ENCODE measurements around the gene FGF5. TPM values are rescaled to one million over a fixed set of nuclear protein-coding genes. Genes with fewer than 3 reads are reported as not detected.
A peak's percentile ranks its signal among the peaks of the same experiment; 100 is the strongest.

FGF5 gene
- total and polyA plus RNA-seq, 10 of the 15 experiments (the other 5 are each of a cell fraction or from before 2014, with no cell fraction given): 0.87 to 7.4 (median 1.6) TPM

GRCh38 chr4:80264825-80265224, 1.6 kb upstream of the FGF5 start (continued):
- TF ChIP-seq E4F1 (IDR thresholded peaks at IDR 0.05; ENCODE audit: borderline replicate concordance, partially characterized antibody) (no peak), NFXL1 (IDR thresholded peaks at IDR 0.05; ENCODE audit: borderline replicate concordance) (no peak), STAT1 (conservative IDR thresholded peaks at IDR 0.05) (no peak)

- H3K9me3 ChIP-seq (replicated peaks; ENCODE audit: control insufficient read depth, insufficient read depth, low read length): no peaks in the 10 kb centered on the region
- peak overlapping the region; percentile 36; the same call in 1 of the 2 replicates for H3K4me3 ChIP-seq
- 18% methylated on average over 36 of the region's 36 CpGs for WGBS (ENCODE audit: insufficient coverage, insufficient replicate concordance, low lambda C conversion rate, missing lambda C conversion rate)
- ChIA-PET RAD21 (ENCODE audit: unreplicated experiment) (interaction anchor here (0.6 kb wide), 1 partner anchor 57 kb away, joined by 3 read pairs; no protein-coding TSS in a partner anchor), CTCF (interaction anchor here (0.8 to 3.0 kb wide), 4 partner anchors 14 to 57 kb away, joined by 3 to 19 read pairs (median 4); no protein-coding TSS in a partner anchor), POLR2A (no interaction called here), SMC1A (ENCODE audit: uncharacterized antibody, unreplicated experiment) (interaction anchor here (0.8 to 2.0 kb wide), 8 partner anchors 9 to 57 kb away, joined by 3 to 8 read pairs (median 5); no protein-coding TSS in a partner anchor)
- no peak overlapping the region for H3K9ac ChIP-seq (ENCODE audit: control insufficient read depth, insufficient read depth, low read length)
- peak; percentile 73 for TF ChIP-seq SUZ12 (IDR thresholded peaks at IDR 0.05; ENCODE audit: unreplicated experiment)
- TF ChIP-seq WRNIP1 (IDR thresholded peaks at IDR 0.05; ENCODE audit: borderline replicate concordance, low read depth, low read length): no peak
- no peak for TF ChIP-seq SRF (IDR thresholded peaks at IDR 0.05; ENCODE audit: low read depth in 2 of 2, low read length in 2 of 2)
- TF ChIP-seq TCF3 (IDR thresholded peaks at IDR 0.05; ENCODE audit: borderline replicate concordance, insufficient read depth, low read depth, low read length): no peak
- TF ChIP-seq REST (IDR thresholded peaks at IDR 0.05; ENCODE audit: low read depth, low read length): no peak
- no peaks in the 10 kb centered on the region; the same call in 1 of the 2 replicates for H4K20me1 ChIP-seq (ENCODE audit: control insufficient read depth, insufficient read depth)
- ATAC-seq (no peak), DNase-seq (ENCODE audit: low read depth, low spot score) (no peak), FAIRE-seq (no peak)
- BruUV-seq (replicated peaks): no TSS peak
- H3K79me2 ChIP-seq (ENCODE audit: control insufficient read depth, insufficient read depth, low read length): no peaks in the 10 kb centered on the region
- H3K36me3 ChIP-seq (ENCODE audit: control insufficient read depth in 2 of 2, insufficient read depth in 2 of 2, low read length in 1 of 2): no peaks in the 10 kb centered on the region
- in situ Hi-C loops (cut with MboI) (no loop called here), intact Hi-C loops (cut with micrococcal nuclease; ENCODE audit: unreplicated experiment) (loop anchor here (5.0 kb wide), 2 partner anchors 38 to 72 kb away; partner anchors contain the start of gene CFAP299)
- H3K27ac ChIP-seq (ENCODE audit: control insufficient read depth, insufficient read depth): no peak overlapping the region
- peak overlapping the region; percentile 78 for H3K4me2 ChIP-seq (ENCODE audit: control insufficient read depth, insufficient read depth)
- H2AFZ ChIP-seq (ENCODE audit: control insufficient read depth, low read depth, low read length): no peak overlapping the region; the same call in 1 of the 2 replicates
- H3K27me3 ChIP-seq (replicated peaks in 1 of 2; ENCODE audit: control insufficient read depth in 2 of 2, insufficient read depth in 2 of 2, low read length in 1 of 2): peaks cover 11 to 36% of the 10 kb centered on the region in 2 experiments
- H3K4me1 ChIP-seq (ENCODE audit: control insufficient read depth, insufficient read depth, low read length): no peaks in the 10 kb centered on the region
Measured at GRCh38 chr4:80265571-80266252, 752 bp upstream of the FGF5 start.
